Upper lobe of left lung (tissue), 6 donors: ENCODE data around the gene TMEM187. TPM values are rescaled to one million over a fixed set of nuclear protein-coding genes. Genes with fewer than 3 reads are reported as not detected.

Experiments
- ATAC-seq, 2 donors: fragments of 200-7000 bp; cut with Tn5 transposase; one replicate each; pipeline ENCODE4 v1.9.1; 2022; ENCODE audit warnings: mild to moderate bottlenecking in 2 of 2, moderate library complexity in 2 of 2; ENCODE audit not compliant: low FRiP score in 2 of 2
- DNase-seq, 2 donors: peaks; one replicate each; pipeline ENCODE4 v3.0.0-alpha.2; 2019 to 2020
- H3K27ac ChIP-seq, 4 donors: fragments of 200-600 bp; sonication (generic); one replicate each; pipeline ENCODE4 v1.5.1; 2016 to 2019
- H3K27me3 ChIP-seq, 4 donors: fragments of 200-600 bp; sonication (generic); one replicate each; pipeline ENCODE4 v1.5.1; 2017 to 2019
- H3K36me3 ChIP-seq, 4 donors: fragments of 200-600 bp; sonication (generic); one replicate each; pipeline ENCODE4 v1.5.1; 2016 to 2019
- H3K4me1 ChIP-seq, 4 donors: fragments of 200-600 bp; sonication (generic); one replicate each; pipeline ENCODE4 v1.5.1; 2018 to 2019
- H3K4me3 ChIP-seq, 4 donors: fragments of 200-600 bp; sonication (generic); one replicate each; pipeline ENCODE4 v1.5.1; 2017 to 2019; ENCODE audit warnings: mild to moderate bottlenecking in 2 of 4, moderate library complexity in 1 of 4
- H3K9me3 ChIP-seq, 4 donors: fragments of 200-600 bp; sonication (generic); one replicate each; pipeline ENCODE4 v1.5.1; 2018 to 2019
- EP300 ChIP-seq, 4 donors: sonication (generic); formaldehyde crosslinking; IDR thresholded peaks; one replicate each; pipeline ENCODE4 v1.5.1; 2017; ENCODE audit warnings: antibody characterized with exemption in 4 of 4, control low read depth in 2 of 4
- POLR2A ChIP-seq, 4 donors: fragments of 450-650 bp; IDR thresholded peaks; one replicate each; pipeline ENCODE4 v1.5.1; 2016 to 2017; ENCODE audit warnings: antibody characterized with exemption in 4 of 4, mild to moderate bottlenecking in 2 of 4
- POLR2AphosphoS5 ChIP-seq, 2 donors: sonication (generic); formaldehyde crosslinking; IDR thresholded peaks; one replicate each; pipeline ENCODE4 v1.5.1; 2017; ENCODE audit warnings: antibody characterized with exemption in 2 of 2
- WGBS, 2 donors: methylation state at CpG; one replicate each; pipeline ENCODE4 v1.1.5; 2017 to 2018; 5-methylcytosine and 5-hydroxymethylcytosine counted together
- total RNA-seq, 6 donors: library from RNA; depleted of rRNA in 4 of 6; stranded (reverse); fragments of >200 nt in 4 of 6; gene quantifications; one replicate each; pipeline versions ENCODE4 v1.1.0 to v1.2.1, GENCODE V29; 2016 to 2021
- TF ChIP-seq, protein P1 (sequence below), 6 experiments: fragments of 450-650 bp in 4 of 6; fragments of 200-600 bp in 2 of 6; sonication (generic) in 2 of 6; IDR thresholded peaks; one replicate each; pipeline ENCODE4 v1.5.1; 2016 to 2019; ENCODE audit warnings: antibody characterized with exemption in 6 of 6
- donor health status: DM: no; HTN: no; CAD: no; lungs with moderate emphysema.
- donor health status: DM: no; HTN: yes; CAD: no; lungs with severe emphysema.

The TMEM187 gene
- total RNA-seq, 6 donors from 2014 or later: 2.1 to 17.7 (median 5.0) TPM

DNA sequence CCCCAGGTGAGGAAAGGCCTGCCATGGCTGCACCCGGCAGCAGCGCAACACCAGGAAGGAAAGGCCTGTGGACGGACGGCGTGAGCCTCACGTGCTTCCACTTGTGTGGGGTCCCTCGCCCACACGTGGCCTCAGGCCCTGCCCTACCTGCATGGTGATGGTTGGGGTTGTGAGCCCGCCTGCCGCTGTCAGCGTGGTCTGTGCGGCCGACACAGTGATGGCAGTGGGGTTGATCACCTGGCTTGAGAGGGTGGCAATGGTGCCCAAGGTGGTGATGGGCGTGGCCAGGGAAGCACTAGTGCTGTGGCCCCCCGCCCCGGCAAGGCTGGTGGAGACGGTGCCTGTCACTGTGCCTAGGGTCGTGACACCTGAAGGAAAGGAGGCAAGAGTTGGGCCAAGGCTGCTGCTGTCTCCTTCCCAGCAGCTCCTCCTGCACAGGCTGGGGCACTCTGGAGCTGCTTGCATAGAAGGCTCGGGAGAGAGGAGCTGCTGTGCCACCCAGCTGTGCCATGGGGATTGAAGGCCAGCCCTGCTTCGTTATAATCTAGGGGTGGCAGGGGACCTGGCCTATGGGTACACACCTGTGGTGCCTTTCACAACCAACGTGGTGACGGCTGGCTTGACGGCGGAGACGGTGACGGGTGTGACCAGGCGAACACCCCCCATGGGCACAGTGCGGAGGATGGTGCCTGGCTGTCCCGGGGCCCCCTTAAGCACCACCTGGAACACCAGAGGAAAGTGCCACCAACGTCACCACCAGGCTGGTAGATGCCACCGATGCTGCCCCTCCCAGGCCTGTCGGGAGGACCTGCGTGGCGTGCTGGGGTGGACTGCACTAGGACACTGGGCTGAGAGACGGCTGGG lies 16.3 kb upstream of the TMEM187 start:
- Histone ChIP-seq H3K36me3 (peaks cover 0 to 99% (median 74%) of the 10 kb centered on the region in 4 donors), H3K4me3 (no peak overlapping the region), H3K27me3 (no peaks in the 10 kb centered on the region), H3K27ac (no peak overlapping the region), H3K4me1 (peaks cover 0 to 7% (median 0%) of the 10 kb centered on the region in 4 donors), H3K9me3 (no peaks in the 10 kb centered on the region)
- no peak for ATAC-seq
- 92 to 100% methylated on average over 1 to 32 of the region's 35 CpGs for WGBS, 2 donors
- TF ChIP-seq EP300 (IDR thresholded peaks at IDR 0.05): no peak
- TF ChIP-seq POLR2A (IDR thresholded peaks at IDR 0.05): no peak
- TF ChIP-seq, protein P1, sequence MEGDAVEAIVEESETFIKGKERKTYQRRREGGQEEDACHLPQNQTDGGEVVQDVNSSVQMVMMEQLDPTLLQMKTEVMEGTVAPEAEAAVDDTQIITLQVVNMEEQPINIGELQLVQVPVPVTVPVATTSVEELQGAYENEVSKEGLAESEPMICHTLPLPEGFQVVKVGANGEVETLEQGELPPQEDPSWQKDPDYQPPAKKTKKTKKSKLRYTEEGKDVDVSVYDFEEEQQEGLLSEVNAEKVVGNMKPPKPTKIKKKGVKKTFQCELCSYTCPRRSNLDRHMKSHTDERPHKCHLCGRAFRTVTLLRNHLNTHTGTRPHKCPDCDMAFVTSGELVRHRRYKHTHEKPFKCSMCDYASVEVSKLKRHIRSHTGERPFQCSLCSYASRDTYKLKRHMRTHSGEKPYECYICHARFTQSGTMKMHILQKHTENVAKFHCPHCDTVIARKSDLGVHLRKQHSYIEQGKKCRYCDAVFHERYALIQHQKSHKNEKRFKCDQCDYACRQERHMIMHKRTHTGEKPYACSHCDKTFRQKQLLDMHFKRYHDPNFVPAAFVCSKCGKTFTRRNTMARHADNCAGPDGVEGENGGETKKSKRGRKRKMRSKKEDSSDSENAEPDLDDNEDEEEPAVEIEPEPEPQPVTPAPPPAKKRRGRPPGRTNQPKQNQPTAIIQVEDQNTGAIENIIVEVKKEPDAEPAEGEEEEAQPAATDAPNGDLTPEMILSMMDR (IDR thresholded peaks at IDR 0.05): no peak
- TF ChIP-seq POLR2AphosphoS5 (IDR thresholded peaks at IDR 0.05): no peak
- no peak for DNase-seq

DNA sequence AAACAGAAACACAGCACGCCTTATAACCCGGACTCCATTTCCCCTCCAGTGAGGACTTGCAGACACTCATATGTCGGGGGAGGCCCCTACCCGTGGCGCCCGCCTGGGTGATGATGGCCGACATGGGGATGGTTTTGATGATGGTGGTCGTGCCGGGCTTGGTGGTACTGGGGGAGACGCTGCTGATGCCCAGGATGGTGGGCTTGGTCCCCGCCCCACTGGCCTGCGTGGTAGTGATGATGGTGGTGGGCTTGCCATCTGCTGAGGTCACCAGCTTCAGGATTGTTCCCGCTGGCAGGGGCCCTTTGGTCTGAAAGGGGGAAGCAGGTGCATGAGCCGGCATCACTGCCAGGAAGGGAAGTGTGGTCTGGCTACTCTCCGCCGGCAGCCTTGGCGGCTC lies 15.3 kb upstream of the TMEM187 start:
- DNase-seq (no peak), ATAC-seq (no peak)
- no peaks in the 10 kb centered on the region for H3K9me3 ChIP-seq
- TF ChIP-seq POLR2AphosphoS5 (IDR thresholded peaks at IDR 0.05) (no peak), POLR2A (IDR thresholded peaks at IDR 0.05) (no peak), EP300 (IDR thresholded peaks at IDR 0.05) (no peak)
- TF ChIP-seq, protein P1 (IDR thresholded peaks at IDR 0.05): no peak
- H3K36me3 ChIP-seq: peaks cover 0 to 99% (median 73%) of the 10 kb centered on the region in 4 donors
- peaks cover 0 to 7% (median 0%) of the 10 kb centered on the region in 4 donors for H3K4me1 ChIP-seq
- H3K4me3 ChIP-seq: no peak overlapping the region
- no peak overlapping the region for H3K27ac ChIP-seq
- no peaks in the 10 kb centered on the region for H3K27me3 ChIP-seq
- WGBS, 2 donors: 91 to 92% methylated on average over 9 to 17 of the region's 17 CpGs

DNA sequence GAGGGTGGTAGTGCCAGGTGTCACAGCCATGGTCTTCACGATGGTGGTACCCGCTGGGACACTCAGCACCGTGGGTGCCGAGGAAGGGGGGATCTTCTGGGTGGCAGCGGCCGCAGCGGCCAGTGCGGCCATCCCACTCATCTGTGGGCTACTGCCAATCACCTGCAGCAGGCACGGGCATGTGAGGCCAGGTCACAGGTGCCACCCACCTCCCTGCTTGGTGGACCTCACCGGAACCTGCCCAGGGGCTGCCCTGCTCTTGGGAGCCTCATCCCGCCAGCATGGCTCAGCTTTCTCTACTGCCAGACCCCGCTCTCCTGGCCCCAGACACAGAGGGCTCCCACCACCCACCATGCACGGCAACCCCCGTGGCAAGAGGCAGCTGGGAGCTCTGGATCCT lies 13.9 kb upstream of the TMEM187 start:
- no peaks in the 10 kb centered on the region for H3K9me3 ChIP-seq
- WGBS, 2 donors: 92 to 95% methylated on average over 4 to 13 of the region's 14 CpGs
- DNase-seq (no peak), ATAC-seq (no peak)
- peaks cover 0 to 100% (median 71%) of the 10 kb centered on the region in 4 donors for H3K36me3 ChIP-seq
- no peak for TF ChIP-seq POLR2A (IDR thresholded peaks at IDR 0.05)
- TF ChIP-seq POLR2AphosphoS5 (IDR thresholded peaks at IDR 0.05): no peak
- no peak for TF ChIP-seq EP300 (IDR thresholded peaks at IDR 0.05)
- TF ChIP-seq, protein P1 (IDR thresholded peaks at IDR 0.05): no peak
- no peaks in the 10 kb centered on the region for H3K4me1 ChIP-seq
- H3K4me3 ChIP-seq: no peak overlapping the region
- H3K27me3 ChIP-seq: no peaks in the 10 kb centered on the region
- no peak overlapping the region for H3K27ac ChIP-seq

DNA sequence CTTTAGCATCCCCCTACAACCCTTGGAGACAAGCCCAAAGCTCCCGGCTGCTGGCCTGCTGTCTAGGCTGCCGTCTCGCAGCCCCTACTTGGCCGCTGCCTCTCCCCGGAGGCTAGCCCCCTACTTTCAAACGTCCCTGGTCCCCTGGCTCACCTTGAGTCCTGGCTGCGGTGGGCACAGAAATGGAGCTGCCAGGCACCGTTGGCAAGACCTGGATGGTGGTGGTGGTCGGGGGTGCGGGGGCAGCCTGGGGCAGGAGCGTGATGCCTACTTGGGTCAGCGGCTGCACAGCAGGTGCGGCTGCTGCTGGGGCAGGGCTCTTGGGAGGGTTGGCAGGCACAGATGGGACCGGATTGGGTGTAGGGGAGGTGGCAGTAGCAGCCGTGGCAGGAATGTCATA lies 12.9 kb upstream of the TMEM187 start:
- Histone ChIP-seq H3K36me3 (peaks cover 0 to 97% (median 65%) of the 10 kb centered on the region in 4 donors), H3K9me3 (no peaks in the 10 kb centered on the region), H3K27ac (no peak overlapping the region), H3K4me3 (no peak overlapping the region), H3K4me1 (no peaks in the 10 kb centered on the region), H3K27me3 (no peaks in the 10 kb centered on the region)
- DNase-seq: no peak
- WGBS, 2 donors: 94 to 97% methylated on average over 6 to 15 of the region's 15 CpGs
- TF ChIP-seq EP300 (IDR thresholded peaks at IDR 0.05): no peak
- TF ChIP-seq POLR2A (IDR thresholded peaks at IDR 0.05): no peak
- TF ChIP-seq POLR2AphosphoS5 (IDR thresholded peaks at IDR 0.05): no peak
- TF ChIP-seq, protein P1 (IDR thresholded peaks at IDR 0.05): no peak
- no peak for ATAC-seq
